ENCODE results near the gene P2RY6.

The P2RY6 gene

DNA sequence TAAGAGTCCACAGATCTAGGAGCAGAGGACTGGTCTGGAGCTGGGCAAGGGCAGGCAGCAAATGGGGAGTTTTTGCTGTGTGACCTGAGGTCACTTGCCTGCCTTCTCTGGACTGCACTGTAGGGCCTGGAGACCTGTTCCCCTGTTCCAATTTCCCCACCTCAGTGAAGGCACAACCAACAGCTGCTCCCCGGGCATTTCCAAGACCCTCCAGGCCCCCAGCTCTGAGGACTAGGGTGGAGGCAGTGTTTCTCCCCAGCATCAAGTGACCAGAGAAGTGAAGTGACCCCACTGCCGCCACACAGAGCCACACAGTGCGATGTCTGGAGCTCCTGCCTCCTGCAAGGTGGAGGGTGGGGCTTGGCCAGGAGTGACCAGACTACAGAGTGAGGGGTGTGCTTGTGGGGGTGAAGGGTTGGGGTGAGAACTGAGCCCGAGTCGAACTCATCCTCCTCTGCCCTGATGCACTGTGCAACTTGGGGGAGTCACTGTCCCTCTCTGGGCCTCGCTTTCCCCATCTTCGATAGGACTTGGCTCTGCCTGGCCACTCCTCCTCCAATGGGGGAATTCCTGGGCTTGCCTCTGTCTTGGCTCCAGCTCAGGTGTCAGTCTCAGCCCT lies 32.5 kb upstream of the P2RY6 start:
- H3F3A ChIP-seq (ENCODE audit: low read depth), result no peaks in the 10 kb centered on the region
- H3K36me3 ChIP-seq (ENCODE audit: insufficient read depth, low read length), result no peaks in the 10 kb centered on the region
- H3K4me3 ChIP-seq (ENCODE audit: low read length, poor library complexity, severe bottlenecking), result no peak overlapping the region

DNA sequence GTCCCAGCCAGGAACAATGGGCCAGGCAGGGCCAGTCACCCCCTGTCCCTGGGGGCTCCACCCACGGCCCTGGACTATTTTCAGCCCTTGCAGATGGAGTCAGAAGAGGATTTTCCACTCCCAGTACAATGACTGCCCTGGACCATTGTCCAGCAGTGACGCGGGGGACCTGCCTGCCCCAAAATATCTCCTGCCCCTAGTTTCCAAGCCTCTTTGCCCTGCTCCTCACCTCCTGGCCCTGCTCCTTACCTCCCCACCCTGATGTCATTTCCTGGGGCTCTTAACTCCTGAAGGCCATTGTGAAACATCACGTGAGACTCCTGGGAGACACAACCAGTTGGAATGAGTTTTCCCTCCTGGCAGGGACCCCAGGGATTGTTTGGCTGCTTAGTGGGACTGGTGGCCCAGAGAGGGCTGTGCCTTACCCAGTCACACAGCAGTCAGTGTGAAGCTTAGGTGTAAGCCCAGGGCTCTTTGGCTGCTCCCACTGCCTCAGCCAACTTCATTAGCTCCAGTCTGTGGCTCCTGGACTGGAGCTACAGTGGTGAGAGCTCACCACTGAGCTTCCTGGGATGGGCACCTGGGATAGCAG lies 31.9 kb upstream of the P2RY6 start:
- no peak overlapping the region for H2AFZ ChIP-seq (ENCODE audit: low read length)
- no peak overlapping the region for H3K4me3 ChIP-seq (ENCODE audit: low read length, poor library complexity, severe bottlenecking)
- H3K4me2 ChIP-seq (ENCODE audit: low read depth, low read length, poor library complexity, severe bottlenecking), result no peak overlapping the region
- no peaks in the 10 kb centered on the region for H3K9me2 ChIP-seq (replicated peaks; ENCODE audit: low read depth, low read length)
- no peak for TF ChIP-seq CTCF (conservative IDR thresholded peaks at IDR 0.05; ENCODE audit: low read length)
- no peak for TF ChIP-seq EZH2phosphoT487 (IDR thresholded peaks at IDR 0.05; ENCODE audit: borderline replicate concordance)
- peaks cover 6% of the 10 kb centered on the region for H3K4me1 ChIP-seq (ENCODE audit: insufficient read depth, low read length, poor library complexity, severe bottlenecking)
- H3F3A ChIP-seq (ENCODE audit: low read depth), result no peaks in the 10 kb centered on the region
- no peaks in the 10 kb centered on the region for H3K27me3 ChIP-seq (ENCODE audit: insufficient read depth, low read length, poor library complexity, severe bottlenecking)
- H3K79me2 ChIP-seq (ENCODE audit: insufficient read depth, low read length), result no peaks in the 10 kb centered on the region
- H3K9me3 ChIP-seq (ENCODE audit: insufficient read depth, low read depth, low read length), result no peaks in the 10 kb centered on the region
- H3K36me3 ChIP-seq (ENCODE audit: insufficient read depth, low read length), result no peaks in the 10 kb centered on the region
- no peaks in the 10 kb centered on the region for H4K20me1 ChIP-seq (ENCODE audit: insufficient read depth, low read length, poor library complexity, severe bottlenecking)
- no peak overlapping the region for H3K9ac ChIP-seq (ENCODE audit: low read depth, low read length, poor library complexity, severe bottlenecking)

More for the DNA sequence above, 32.5 kb upstream of the P2RY6 start:
- no peaks in the 10 kb centered on the region for H4K20me1 ChIP-seq (ENCODE audit: insufficient read depth, low read length, poor library complexity, severe bottlenecking)
- H3K79me2 ChIP-seq (ENCODE audit: insufficient read depth, low read length), result no peaks in the 10 kb centered on the region
- H3K9me3 ChIP-seq (ENCODE audit: insufficient read depth, low read depth, low read length), result no peaks in the 10 kb centered on the region
- no peaks in the 10 kb centered on the region for H3K27me3 ChIP-seq (ENCODE audit: insufficient read depth, low read length, poor library complexity, severe bottlenecking)
- no peak overlapping the region for H3K9ac ChIP-seq (ENCODE audit: low read depth, low read length, poor library complexity, severe bottlenecking)
- TF ChIP-seq CTCF (conservative IDR thresholded peaks at IDR 0.05; ENCODE audit: low read length) (no peak), EZH2phosphoT487 (IDR thresholded peaks at IDR 0.05; ENCODE audit: borderline replicate concordance) (no peak)
- peaks cover 6% of the 10 kb centered on the region for H3K4me1 ChIP-seq (ENCODE audit: insufficient read depth, low read length, poor library complexity, severe bottlenecking)
- no peaks in the 10 kb centered on the region for H3K9me2 ChIP-seq (replicated peaks; ENCODE audit: low read depth, low read length)
- H3K4me2 ChIP-seq (ENCODE audit: low read depth, low read length, poor library complexity, severe bottlenecking), result no peak overlapping the region
- no peak overlapping the region for H2AFZ ChIP-seq (ENCODE audit: low read length)

- H3K9me3 ChIP-seq (ENCODE audit: insufficient read depth, low read depth, low read length), result no peaks in the 10 kb centered on the region
- no peaks in the 10 kb centered on the region for H3F3A ChIP-seq (ENCODE audit: low read depth)
- H3K79me2 ChIP-seq (ENCODE audit: insufficient read depth, low read length), result no peaks in the 10 kb centered on the region
- H3K4me1 ChIP-seq (ENCODE audit: insufficient read depth, low read length, poor library complexity, severe bottlenecking), result peaks cover 6% of the 10 kb centered on the region
- no peak overlapping the region for H3K4me3 ChIP-seq (ENCODE audit: low read length, poor library complexity, severe bottlenecking)
- TF ChIP-seq CTCF (conservative IDR thresholded peaks at IDR 0.05; ENCODE audit: low read length), result no peak
- TF ChIP-seq EZH2phosphoT487 (IDR thresholded peaks at IDR 0.05; ENCODE audit: borderline replicate concordance), result no peak
- no peaks in the 10 kb centered on the region for H3K27me3 ChIP-seq (ENCODE audit: insufficient read depth, low read length, poor library complexity, severe bottlenecking)
- no peaks in the 10 kb centered on the region for H3K36me3 ChIP-seq (ENCODE audit: insufficient read depth, low read length)
- no peaks in the 10 kb centered on the region for H4K20me1 ChIP-seq (ENCODE audit: insufficient read depth, low read length, poor library complexity, severe bottlenecking)
- H2AFZ ChIP-seq (ENCODE audit: low read length), result no peak overlapping the region
- no peaks in the 10 kb centered on the region for H3K9me2 ChIP-seq (replicated peaks; ENCODE audit: low read depth, low read length)
- no peak overlapping the region for H3K9ac ChIP-seq (ENCODE audit: low read depth, low read length, poor library complexity, severe bottlenecking)
- H3K4me2 ChIP-seq (ENCODE audit: low read depth, low read length, poor library complexity, severe bottlenecking), result no peak overlapping the region
These were observed 30.8 kb upstream of the P2RY6 start for GRCh38 chr11:73241300-73241699.
